Smooth muscle cell (in vitro differentiated cells): ENCODE measurements around the gene CARMIL1. TPM values are rescaled to one million over a fixed set of nuclear protein-coding genes. Genes with fewer than 3 reads are reported as not detected.

Experiments used
- DNase-seq: peaks from one replicate; lab custom pipeline; 2025; ENCODE audit not compliant: unreplicated experiment; lab: John Stamatoyannopoulos, UW
- H2AFZ ChIP-seq: fragments of 200-600 bp; sonication (generic); 2 replicates; pipeline ENCODE4 v1.6.0; 2016; ENCODE audit warnings: antibody characterized with exemption, low read depth, mild to moderate bottlenecking
- H3F3A ChIP-seq: fragments of 200-600 bp; sonication (generic); 2 replicates; pipeline ENCODE4 v1.6.0; 2017; ENCODE audit warnings: antibody characterized with exemption, low read depth
- H3K27ac ChIP-seq: fragments of 200-600 bp; sonication (generic); 2 replicates; pipeline ENCODE4 v1.5.1; 2016; ENCODE audit warnings: low read depth, mild to moderate bottlenecking
- H3K27me3 ChIP-seq: fragments of 200-600 bp; sonication (generic); 2 replicates; pipeline ENCODE4 v1.6.1; 2016; ENCODE audit warnings: low read depth, mild to moderate bottlenecking
- H3K36me3 ChIP-seq: fragments of 200-600 bp; sonication (generic); 2 replicates; pipeline ENCODE4 v1.5.1; 2016; ENCODE audit warnings: low read depth
- H3K4me1 ChIP-seq: fragments of 200-600 bp; sonication (generic); 2 replicates; pipeline ENCODE4 v1.5.1; 2016; ENCODE audit warnings: low read depth
- H3K4me2 ChIP-seq: fragments of 200-600 bp; sonication (generic); 2 replicates; pipeline ENCODE4 v1.6.0; 2016; ENCODE audit warnings: mild to moderate bottlenecking
- H3K4me3 ChIP-seq: fragments of 200-600 bp; sonication (generic); 2 replicates; pipeline ENCODE4 v1.5.1; 2016; ENCODE audit warnings: mild to moderate bottlenecking
- H3K79me2 ChIP-seq: fragments of 200-600 bp; sonication (generic); 2 replicates; pipeline ENCODE4 v1.6.0; 2016; ENCODE audit warnings: low read depth, mild to moderate bottlenecking
- H3K9ac ChIP-seq: fragments of 200-600 bp; sonication (generic); 2 replicates; pipeline ENCODE4 v1.6.0; 2016; ENCODE audit warnings: low read depth
- H3K9me3 ChIP-seq: fragments of 200-600 bp; sonication (generic); replicated peaks from 2 replicates; pipeline ENCODE4 v1.5.1; 2016; ENCODE audit warnings: low read depth
- H4K20me1 ChIP-seq: fragments of 200-600 bp; sonication (generic); 2 replicates; pipeline ENCODE4 v1.6.0; 2016; ENCODE audit warnings: low read depth
- CTCF ChIP-seq: fragments of 200-600 bp; sonication (generic); IDR thresholded peaks from 2 replicates; pipeline ENCODE4 v1.5.1; 2017; ENCODE audit warnings: borderline replicate concordance, mild to moderate bottlenecking, antibody characterized with exemption; ENCODE audit not compliant: insufficient read depth, poor library complexity, severe bottlenecking
- WGBS: methylation state at CpG from one replicate; pipeline ENCODE4 v1.1.7; 2016; ENCODE audit warnings: low lambda C conversion rate; 5-methylcytosine and 5-hydroxymethylcytosine counted together
- polyA plus RNA-seq: library from polyadenylated mRNA; unstranded; fragments of >200 nt; fragmentation: Nextera tagmentation; extraction: Ambion mirVana; gene quantifications from 2 replicates; pipeline ENCODE4 v1.2.1, GENCODE V29; 2016
- total RNA-seq: library from RNA; depleted of rRNA; stranded (reverse); fragments of >200 nt; gene quantifications from 2 replicates; pipeline ENCODE4 v1.2.3, GENCODE V29; 2014

CARMIL1 gene
- total and polyA plus RNA-seq, 2 experiments from 2014 or later: 7.6 to 24.1 TPM

GRCh38 chr6:25277386-25277785, 1.8 kb upstream of the CARMIL1 start:
- no peak overlapping the region for H3K27ac ChIP-seq

GRCh38 chr6:25277857-25278256, 1.3 kb upstream of the CARMIL1 start:
- peak overlapping the region; percentile 41 for H2AFZ ChIP-seq

More at GRCh38 chr6:25277386-25277785, 1.8 kb upstream of the CARMIL1 start:
- no peak overlapping the region for H2AFZ ChIP-seq
- 85% methylated on average over 1 of the region's 1 CpG for WGBS
- H3K9me3 ChIP-seq: no peaks in the 10 kb centered on the region
- peak overlapping the region; percentile 97 for H3K4me2 ChIP-seq
- H3F3A ChIP-seq: no peaks in the 10 kb centered on the region
- H3K4me1 ChIP-seq: peaks cover 8% of the 10 kb centered on the region
- H3K4me3 ChIP-seq: no peak overlapping the region
- H3K9ac ChIP-seq: no peak overlapping the region
- no peak for DNase-seq
- no peaks in the 10 kb centered on the region for H3K27me3 ChIP-seq
- H3K36me3 ChIP-seq: no peaks in the 10 kb centered on the region
- H4K20me1 ChIP-seq: no peaks in the 10 kb centered on the region
- no peaks in the 10 kb centered on the region for H3K79me2 ChIP-seq
- TF ChIP-seq CTCF: no peak

GRCh38 chr6:25278261-25278913, 787 bp upstream of the CARMIL1 start:
- Histone ChIP-seq H3K4me2 (peak overlapping the region; percentile 97), H3K9me3 (no peaks in the 10 kb centered on the region), H3F3A (no peaks in the 10 kb centered on the region), H3K4me1 (peaks cover 8% of the 10 kb centered on the region), H3K4me3 (peak overlapping the region; percentile 91), H3K36me3 (no peaks in the 10 kb centered on the region), H3K9ac (peak overlapping the region; percentile 80), H3K27ac (peak overlapping the region; percentile 66), H3K79me2 (no peaks in the 10 kb centered on the region), H2AFZ (peak overlapping the region; percentile 93), H3K27me3 (no peaks in the 10 kb centered on the region), H4K20me1 (no peaks in the 10 kb centered on the region)
- WGBS: 3% methylated on average over 16 of the region's 16 CpGs
- TF ChIP-seq CTCF: no peak
- no peak for DNase-seq

More at GRCh38 chr6:25277857-25278256, 1.3 kb upstream of the CARMIL1 start:
- Histone ChIP-seq H3K79me2 (no peaks in the 10 kb centered on the region), H3K27ac (no peak overlapping the region), H3K4me1 (peaks cover 8% of the 10 kb centered on the region), H3K27me3 (no peaks in the 10 kb centered on the region), H3K4me3 (peak overlapping the region; percentile 91), H3K9ac (no peak overlapping the region), H3K9me3 (no peaks in the 10 kb centered on the region), H3K36me3 (no peaks in the 10 kb centered on the region), H3F3A (no peaks in the 10 kb centered on the region), H3K4me2 (peak overlapping the region; percentile 97), H4K20me1 (no peaks in the 10 kb centered on the region)
- DNase-seq: no peak
- WGBS: 76% methylated on average over 1 of the region's 1 CpG
- no peak for TF ChIP-seq CTCF
